Stromal cell of bone marrow (primary cell): ENCODE results near the gene PCSK9.
"Not testable (repeated sequence)": the region's sequence is repeated elsewhere in the genome, so short reads cannot be mapped to it uniquely, and the experiment has no call there.

ENCODE experiments used
- DNase-seq: peaks from one replicate; pipeline ENCODE4 v3.0.0-alpha.2; 2012; ENCODE audit warnings: low read depth

Gene PCSK9

DNA sequence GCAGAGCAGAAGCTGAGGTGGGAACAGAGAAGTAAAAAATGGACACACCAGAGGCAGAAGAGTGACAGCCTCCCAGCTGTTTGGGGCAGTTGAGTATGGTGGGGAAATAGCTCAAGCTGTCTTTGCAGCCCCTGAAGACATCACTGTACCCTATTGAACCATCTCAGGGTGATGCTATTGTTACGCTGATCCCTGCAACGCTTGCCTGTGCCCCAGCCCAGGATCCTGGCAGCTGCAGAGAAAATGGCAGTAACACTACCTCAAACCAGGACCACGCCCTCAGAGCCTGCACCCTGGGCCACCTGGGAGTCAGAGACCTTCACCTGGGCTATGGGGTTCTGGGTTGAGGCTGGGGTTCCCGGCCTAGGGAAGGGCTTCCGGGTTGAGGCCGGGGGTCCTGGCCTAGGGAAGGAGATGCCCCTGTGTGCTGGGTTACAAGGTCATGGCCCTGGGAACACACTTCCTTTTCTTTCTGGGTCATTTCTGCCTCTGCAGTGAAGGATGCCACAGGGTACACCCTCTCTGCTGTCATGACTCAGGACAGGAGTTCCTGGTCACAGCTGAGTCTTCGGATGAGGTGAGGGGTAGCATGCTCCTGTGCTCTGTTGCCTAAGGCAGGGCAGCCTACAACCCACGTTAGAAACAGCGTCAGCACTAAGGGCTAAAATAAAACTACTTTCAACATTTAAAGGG is 29.0 kb upstream of the PCSK9 start:
- DNase-seq, result no peak

DNA sequence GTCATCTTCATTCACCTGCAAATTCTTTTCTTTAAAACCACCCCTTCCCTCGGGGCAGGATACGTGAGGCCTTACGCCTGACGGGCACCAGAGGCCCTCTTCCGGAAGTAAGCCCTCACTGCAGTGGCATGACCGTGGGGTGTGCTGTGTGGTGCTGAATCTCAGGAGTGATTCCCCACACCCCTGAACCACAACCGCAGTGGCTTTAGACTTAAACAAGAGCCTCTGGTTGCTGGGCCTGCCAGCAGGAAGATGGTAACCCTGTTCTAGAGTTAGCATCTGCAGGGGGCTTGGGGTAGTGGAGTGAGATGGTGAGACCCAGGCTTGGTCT is 28.5 kb upstream of the PCSK9 start:
- no peak for DNase-seq

DNA sequence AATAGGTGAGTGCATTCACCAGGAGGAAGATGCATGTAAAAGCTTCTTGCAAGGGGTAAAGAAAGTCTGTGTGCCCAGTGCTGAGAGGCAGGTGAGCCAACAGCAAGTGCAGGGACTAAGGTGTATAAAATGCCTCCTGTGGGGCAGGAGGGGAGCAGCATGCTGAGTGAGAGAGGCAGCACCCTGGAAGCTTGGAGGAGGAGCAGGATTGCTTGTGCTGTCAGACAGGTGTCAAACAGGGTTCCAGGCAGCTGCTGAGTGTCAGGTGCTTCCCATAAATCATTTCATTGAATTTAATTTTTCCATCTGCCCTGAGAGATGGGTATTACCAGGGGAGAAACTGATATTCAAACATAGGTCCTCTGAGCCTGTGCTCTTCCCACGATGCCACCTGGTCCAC is 26.7 kb upstream of the PCSK9 start:
- DNase-seq, result no peak

DNA sequence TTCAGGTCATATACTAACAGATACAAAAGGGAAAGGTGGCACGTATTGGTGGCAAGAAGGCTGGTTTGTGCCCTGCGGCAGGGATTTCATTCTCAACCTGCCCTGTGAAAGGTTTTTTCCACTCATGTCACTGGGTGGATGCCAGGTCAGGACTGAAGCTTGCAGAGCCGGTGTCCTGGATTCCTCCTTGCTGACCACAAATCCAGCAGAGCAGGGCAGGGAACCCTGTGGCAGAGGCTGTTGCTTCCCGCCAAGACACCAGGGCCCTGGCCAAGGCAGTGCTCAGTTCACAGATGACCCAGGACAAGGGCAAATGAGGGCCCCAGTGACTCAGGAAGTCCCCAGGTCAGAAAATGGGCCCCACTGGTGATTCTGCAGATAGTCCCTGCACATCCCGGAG is 24.2 kb upstream of the PCSK9 start:
- DNase-seq, result no peak

DNA sequence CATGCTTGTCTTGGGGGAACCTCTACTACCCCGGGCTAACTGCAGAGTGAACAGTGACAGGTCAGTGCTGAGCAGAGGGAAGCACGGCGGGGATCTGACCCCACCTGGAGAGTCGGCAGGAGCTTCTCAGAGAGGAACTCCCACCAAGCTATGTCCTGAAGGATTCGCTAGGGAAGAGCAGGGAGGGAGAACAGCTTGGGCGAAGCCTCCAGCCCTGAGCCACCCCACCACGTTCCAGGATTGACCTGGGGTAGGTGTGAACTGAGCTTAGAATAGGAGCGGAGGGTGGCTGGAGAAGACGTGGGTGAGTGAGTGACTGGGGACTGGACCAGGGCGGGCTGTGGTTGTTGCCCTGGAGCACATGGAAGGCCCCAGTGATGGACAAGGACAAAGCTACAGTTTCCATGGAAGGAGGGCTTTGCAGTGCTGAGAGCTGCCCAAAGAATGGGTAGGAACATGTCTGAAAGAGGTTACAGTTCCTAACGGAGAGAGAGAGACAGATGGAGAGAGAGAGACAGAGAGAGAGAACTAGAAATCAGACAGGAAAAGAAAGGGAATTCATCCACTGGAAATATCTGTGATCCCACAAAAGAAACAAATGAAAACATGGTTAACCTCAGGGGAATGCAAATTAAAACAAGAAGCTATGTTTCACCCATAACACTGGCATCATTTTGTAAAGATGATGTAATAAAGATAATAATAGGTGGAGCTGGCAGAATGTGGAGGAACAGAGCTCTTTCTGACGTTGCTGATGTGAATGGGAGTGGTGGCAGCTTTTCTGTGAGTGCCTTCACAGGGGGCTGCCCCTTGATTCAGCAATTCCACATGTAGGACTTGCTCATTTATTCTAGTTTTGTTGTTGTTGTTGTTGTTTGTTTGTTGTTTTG is 23.4 kb upstream of the PCSK9 start:
- no peak for DNase-seq

DNA sequence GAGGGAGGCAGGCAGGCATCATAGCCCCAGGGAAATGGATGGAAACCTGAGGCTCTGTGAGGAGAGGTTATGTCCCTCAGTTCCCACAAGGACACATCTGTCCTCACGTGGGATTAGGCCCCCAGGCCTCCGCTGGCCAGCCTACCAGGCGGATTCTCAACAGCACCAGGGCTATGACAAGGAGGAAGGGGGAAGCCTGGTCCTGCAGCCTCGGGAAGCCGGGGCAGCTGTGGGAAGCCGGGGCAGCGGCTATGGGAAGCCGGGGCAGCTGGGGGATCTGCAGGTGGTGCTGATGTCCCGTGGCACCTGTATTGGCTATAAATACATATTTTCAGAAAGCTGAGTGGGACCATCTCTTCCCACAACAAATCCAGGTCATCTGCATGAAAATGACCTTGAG is 21.0 kb upstream of the PCSK9 start:
- DNase-seq, result no peak

DNA sequence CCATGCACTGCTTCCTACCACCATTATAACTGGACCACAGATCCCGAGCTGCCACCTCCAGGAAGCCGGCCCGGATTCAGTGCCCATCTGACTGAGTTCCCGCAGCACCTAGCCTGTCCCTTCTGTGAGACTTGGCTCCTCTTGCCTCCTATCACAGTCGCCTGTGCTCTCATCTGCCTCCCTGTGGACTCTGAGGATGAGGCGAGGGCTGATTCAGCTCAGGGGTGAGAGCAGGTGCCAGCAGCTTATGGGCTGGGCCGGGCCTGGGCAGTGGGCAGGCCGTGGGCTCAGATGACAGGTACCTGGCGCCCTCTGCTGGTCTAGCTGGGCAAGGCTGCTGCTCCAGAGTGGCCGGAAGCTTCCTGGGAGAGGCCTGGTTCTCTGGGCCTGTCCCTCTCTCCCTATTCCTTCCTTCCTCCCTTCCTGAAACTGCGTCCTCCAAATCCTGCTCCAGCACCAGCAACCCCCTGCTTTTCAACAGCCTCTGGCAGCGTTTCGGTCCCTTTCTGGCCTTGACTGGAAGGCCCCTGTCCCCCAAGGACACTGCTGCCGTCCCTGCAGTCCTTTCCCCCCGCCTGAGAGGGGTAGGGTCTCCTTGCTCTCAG is 17.3 kb upstream of the PCSK9 start:
- peak; percentile 72 for DNase-seq

DNA sequence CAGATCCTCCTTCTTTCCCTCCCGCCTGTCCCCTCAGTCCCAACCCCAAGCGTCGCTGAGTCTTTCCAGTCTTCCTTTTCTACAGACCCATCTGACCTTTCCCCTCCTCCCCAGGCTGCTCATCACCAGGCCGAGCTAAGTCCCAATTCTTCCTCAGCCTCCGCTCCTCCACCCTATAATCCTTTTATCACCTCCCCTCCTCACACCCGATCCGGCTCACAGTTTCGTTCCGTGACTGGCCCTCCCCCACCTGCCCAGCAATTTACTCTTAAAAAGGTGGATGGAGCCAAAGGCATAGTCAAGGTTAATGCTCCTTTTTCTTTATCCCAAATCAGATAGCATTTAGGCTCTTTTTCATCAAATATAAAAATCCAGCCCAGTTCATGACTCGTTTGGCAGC is 15.2 kb upstream of the PCSK9 start:
- not testable (repeated sequence) for DNase-seq

GRCh38 chr1:55026682-55027081 is 12.7 kb upstream of the PCSK9 start:
- not testable (repeated sequence) for DNase-seq

- DNase-seq, result not testable (repeated sequence)
Measured at GRCh38 chr1:55031098-55031497, 8.2 kb upstream of the PCSK9 start.

DNA sequence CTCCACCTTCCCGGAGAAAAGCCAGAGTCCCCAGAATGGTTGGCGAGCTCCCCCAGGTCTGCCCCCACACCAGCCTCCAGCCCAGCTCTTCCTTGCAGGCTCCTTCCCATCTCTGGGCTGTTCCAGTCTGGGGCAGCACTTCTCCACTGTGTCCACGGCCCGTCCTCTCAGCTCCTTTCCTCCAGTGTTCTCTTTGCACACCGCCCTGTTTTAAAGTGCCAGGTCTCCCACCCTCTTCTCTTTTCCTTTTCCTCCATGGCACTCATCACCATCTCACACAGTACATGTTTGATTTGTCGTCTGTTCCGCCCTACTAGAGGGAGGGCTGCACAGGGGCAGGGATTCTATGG is 6.1 kb upstream of the PCSK9 start:
- DNase-seq, result no peak

GRCh38 chr1:55034476-55035133 is 4.7 kb upstream of the PCSK9 start:
- no peak for DNase-seq

DNA sequence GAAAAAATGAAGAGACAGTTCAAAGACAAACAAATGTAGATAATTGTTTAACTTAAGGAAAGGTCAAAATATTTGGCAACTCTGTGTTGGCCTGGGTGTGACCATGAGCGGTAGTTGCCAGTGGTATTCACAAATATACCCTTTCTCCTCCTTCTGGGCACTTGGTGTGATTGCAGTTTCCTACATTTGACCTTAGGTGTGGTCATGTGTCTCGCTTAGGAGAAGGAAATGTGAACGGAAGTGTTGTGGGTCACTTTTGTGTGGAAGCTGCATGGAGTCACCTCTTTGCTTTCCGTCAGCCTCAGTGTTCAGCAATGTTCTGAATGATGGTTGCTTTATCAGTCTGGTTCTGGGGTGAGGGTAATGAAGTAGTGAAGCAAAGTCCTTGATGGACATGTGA is 3.4 kb upstream of the PCSK9 start:
- DNase-seq, result no peak

DNA sequence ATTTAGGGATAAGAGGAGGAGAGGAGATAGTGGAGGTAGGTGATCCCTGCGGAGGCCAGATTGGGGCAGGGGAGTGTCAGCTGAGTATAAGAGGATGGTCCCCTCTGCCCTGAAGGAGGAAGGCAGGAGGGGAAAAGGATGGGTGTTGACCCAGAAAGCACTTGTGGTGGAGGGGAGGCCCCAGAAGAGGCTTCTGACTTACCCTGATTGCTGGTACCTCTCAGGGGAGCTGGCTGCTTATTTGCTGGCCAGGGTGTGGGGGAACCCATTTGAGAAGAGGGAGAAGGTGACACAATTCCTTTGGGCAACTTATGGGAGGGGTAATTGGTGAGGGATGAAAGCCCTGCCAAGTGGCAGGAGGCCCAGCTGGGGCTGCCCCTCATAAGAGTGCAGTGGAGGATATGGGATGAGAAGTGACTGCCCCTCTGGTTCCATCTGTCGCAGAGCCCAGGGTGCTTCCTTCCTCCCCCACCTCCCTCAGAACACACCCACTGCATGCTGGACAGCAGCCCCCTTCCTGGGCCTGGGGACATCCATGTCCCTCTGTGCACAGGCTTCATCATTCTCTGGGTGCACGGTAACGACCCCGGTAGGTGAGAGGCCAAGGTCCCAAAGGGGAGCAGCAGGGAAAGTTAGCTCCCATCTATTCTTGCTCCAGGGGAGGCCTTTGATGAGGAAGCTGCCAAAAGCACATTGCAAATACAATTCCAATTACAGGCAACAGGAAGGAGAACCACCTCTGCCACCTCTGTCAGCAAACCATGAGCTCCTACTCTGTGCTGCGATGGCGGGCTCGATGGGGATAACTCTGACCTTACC is 1.4 kb upstream of the PCSK9 start:
- no peak for DNase-seq

DNA sequence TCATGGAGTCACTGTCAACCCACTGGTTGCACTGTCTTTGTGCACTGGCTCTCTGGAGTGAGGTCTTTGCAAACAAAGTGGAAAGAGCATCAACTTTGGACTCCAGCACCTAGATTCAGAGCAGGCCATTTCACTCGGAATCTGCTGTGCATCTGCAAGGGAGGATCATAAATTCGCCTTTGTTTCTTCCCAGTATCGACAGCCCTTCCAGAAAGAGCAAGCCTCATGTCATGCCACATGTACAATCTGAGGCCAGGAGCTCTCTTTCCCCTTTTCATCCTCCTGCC is 853 bp upstream of the PCSK9 start:
- DNase-seq, result no peak

DNA sequence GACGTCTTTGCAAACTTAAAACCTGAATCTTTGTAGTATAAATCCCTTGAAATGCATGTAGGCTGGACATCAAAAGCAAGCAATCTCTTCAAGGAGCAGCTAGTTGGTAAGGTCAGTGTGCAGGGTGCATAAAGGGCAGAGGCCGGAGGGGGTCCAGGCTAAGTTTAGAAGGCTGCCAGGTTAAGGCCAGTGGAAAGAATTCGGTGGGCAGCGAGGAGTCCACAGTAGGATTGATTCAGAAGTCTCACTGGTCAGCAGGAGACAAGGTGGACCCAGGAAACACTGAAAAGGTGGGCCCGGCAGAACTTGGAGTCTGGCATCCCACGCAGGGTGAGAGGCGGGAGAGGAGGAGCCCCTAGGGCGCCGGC is 390 bp upstream of the PCSK9 start:
- DNase-seq, result no peak

DNA sequence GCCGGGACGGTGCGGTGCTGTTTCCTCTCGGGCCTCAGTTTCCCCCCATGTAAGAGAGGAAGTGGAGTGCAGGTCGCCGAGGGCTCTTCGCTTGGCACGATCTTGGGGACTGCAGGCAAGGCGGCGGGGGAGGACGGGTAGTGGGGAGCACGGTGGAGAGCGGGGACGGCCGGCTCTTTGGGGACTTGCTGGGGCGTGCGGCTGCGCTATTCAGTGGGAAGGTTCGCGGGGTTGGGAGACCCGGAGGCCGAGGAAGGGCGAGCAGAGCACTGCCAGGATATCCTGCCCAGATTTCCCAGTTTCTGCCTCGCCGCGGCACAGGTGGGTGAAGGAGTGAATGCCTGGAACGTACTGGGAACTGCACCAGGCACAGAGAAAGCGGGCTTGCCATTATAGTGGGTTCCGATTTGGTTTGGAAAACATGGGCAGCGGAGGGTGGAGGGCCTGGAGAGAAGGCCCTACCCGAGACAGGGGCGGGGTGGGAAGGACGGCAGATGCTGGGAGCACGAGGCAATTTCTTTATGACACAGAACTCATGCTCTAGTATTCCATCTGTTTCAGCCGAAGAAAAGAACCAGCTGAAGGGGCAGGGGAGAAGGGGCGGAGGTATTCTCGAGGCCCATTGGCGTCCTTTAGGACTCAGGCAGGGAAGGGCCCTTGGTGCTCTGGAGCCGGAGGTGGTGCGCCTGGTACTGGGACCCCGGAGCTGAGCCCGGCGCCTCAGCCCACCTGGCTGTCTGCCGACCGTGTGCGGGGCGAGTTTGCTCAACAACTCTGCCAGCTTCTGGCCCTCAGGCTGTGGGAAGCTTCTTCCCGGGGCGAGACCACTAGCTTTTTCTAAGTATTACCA is 960 bp downstream of the PCSK9 start:
- no peak for DNase-seq

DNA sequence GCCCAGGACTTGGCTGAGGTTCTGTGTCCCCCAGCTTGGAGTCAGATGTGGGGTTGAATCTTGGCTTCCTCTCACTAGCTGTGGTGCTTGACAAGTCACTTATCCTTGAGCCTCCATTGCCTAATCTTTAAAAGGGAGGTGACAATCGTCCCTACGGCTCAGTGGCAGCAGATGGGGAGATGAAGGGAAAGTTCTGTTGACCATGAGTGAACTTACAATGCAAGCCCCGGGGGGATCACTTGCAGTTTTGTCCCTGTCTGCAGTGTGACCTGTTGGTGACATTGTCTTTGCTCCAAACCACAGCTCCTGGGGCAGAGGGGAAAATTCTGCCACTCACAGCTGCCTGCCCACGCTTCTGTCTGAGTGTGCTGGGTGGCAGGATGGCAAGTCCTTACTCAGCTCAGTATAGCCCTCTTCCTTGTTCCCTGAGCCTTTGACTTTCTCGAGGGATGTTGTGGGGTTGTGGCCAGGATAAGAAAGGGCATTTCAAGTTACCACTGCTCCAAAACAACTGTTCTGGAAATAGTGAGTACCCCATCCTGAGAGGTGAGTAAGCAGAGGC is 1.7 kb downstream of the PCSK9 start:
- no peak for DNase-seq

DNA sequence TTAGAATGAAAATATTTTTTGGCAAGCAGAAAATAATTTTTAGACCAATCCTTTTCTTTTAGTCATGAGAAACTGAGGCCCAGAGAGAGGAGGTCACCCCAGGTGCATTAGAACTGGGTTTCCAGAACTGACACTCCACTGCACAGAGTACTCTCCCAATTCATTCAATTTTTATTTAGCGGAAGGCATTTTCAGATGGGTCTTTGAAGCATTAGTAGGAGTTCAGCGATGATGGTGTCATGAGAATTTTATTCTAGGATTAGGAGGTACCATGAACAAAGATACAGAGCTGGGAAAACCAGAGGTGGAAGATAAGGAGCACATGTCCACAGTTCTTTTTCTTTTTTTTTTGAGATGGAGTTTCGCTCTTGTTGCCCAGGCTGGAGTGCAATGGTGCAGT is 2.3 kb downstream of the PCSK9 start:
- no peak for DNase-seq

DNA sequence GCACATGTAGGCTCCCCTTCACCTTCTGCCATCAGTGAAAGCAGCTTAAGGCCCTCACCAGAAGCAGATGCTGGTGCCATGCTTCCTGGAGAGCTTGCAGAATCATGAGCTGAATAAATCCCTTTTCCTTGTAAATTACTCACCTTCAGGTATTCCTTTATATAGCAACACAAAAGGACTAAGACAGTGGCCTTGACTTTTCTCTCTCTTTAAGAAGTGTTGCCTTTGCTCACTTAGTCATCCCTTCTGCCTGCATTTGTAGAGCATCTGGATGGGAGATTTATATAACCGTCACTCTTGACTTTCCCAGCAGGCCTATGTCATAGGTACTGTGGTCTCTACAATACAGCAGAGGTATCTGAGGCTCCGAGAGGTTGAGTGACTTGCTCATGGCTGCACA is 3.7 kb downstream of the PCSK9 start:
- DNase-seq, result no peak

DNA sequence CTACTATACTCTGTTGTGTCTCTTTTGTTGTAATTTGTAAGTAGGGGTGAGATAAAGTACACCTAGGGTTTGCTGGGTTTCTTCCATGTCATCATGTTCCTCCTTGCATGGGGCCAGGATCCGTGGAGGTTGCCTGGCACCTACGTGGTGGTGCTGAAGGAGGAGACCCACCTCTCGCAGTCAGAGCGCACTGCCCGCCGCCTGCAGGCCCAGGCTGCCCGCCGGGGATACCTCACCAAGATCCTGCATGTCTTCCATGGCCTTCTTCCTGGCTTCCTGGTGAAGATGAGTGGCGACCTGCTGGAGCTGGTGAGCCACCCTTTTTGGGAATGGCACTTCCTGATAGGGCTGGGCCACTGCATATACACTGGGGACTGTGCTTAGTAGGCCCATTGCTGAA is 4.4 kb downstream of the PCSK9 start:
- DNase-seq, result no peak
